H1 (cell line): ENCODE data around the gene NEDD4. TPM values are rescaled to one million over a fixed set of nuclear protein-coding genes. Genes with fewer than 3 reads are reported as not detected.

Experiments used
- CTCF ChIA-PET: fragments of 300-600 bp; sonication (Branson Sonifier 250); formaldehyde crosslinking; loops from one replicate; lab custom pipeline; 2021; ENCODE audit not compliant: partially characterized antibody; lab: Charles Lee
- POLR2A ChIA-PET: fragments of 300-600 bp; sonication (Branson Sonifier 250); formaldehyde crosslinking; loops from one replicate; lab custom pipeline; 2021; ENCODE audit warnings: inconsistent platforms; ENCODE audit not compliant: partially characterized antibody; lab: Charles Lee
- DNase-seq, 2 experiments: peaks; one replicate each; pipeline versions ENCODE4 v3.0.0 to v3.0.0-alpha.2; 2010 to 2022; ENCODE audit warnings: low spot score in 2 of 2, low read depth in 1 of 2, mixed read lengths in 1 of 2
- FAIRE-seq: peaks from 2 replicates; lab custom pipeline; 2011; peaks lifted over from hg19 to GRCh38; lab: Jason Lieb, UNC
- H2AFZ ChIP-seq: 2 replicates; pipeline ENCODE4 v1.8.1; 2012; ENCODE audit warnings: low read length, inconsistent platforms
- H2AK5ac ChIP-seq: 2 replicates; pipeline ENCODE4 v1.6.1; 2013; ENCODE audit warnings: low read depth, low read length
- H2BK120ac ChIP-seq: replicated peaks from 2 replicates; pipeline ENCODE3; 2013; ENCODE audit warnings: low read depth, low read length, inconsistent platforms
- H2BK12ac ChIP-seq: 2 replicates; pipeline ENCODE4 v1.6.1; 2013; ENCODE audit warnings: low read depth, low read length
- H2BK15ac ChIP-seq: 2 replicates; pipeline ENCODE4 v1.6.1; 2013; ENCODE audit warnings: low read length
- H2BK20ac ChIP-seq: 2 replicates; pipeline ENCODE4 v1.6.1; 2013; ENCODE audit warnings: low read length
- H2BK5ac ChIP-seq: 2 replicates; pipeline ENCODE4 v1.6.1; 2013; ENCODE audit warnings: low read depth, low read length
- H3K14ac ChIP-seq: 2 replicates; pipeline ENCODE4 v1.6.1; 2013; ENCODE audit warnings: inconsistent platforms; ENCODE audit not compliant: insufficient read length
- H3K18ac ChIP-seq: 2 replicates; pipeline ENCODE4 v1.6.1; 2013; ENCODE audit warnings: low read length; ENCODE audit errors: extremely low read depth
- H3K23ac ChIP-seq: 2 replicates; pipeline ENCODE4 v1.6.1; 2013; ENCODE audit warnings: inconsistent platforms; ENCODE audit not compliant: insufficient read length
- H3K23me2 ChIP-seq: 2 replicates; pipeline ENCODE4 v1.6.1; 2013; ENCODE audit warnings: low read depth, low read length
- H3K27ac ChIP-seq: 2 replicates; pipeline ENCODE4 v1.6.1; 2011; ENCODE audit warnings: low read depth, low read length, inconsistent platforms
- H3K27me3 ChIP-seq, 4 experiments: replicated peaks in 1 of 4; 1 replicate in 1 of 4; 2 replicates in 3 of 4; pipeline versions ENCODE4 v1.6.1 to v1.8.1; 2011 to 2013; ENCODE audit warnings: low read length in 3 of 4, mild to moderate bottlenecking in 3 of 4, inconsistent platforms in 2 of 4, mixed read lengths in 2 of 4, moderate library complexity in 1 of 4; ENCODE audit not compliant: control insufficient read depth in 3 of 4, insufficient read depth in 3 of 4; ENCODE audit errors: extremely low read depth in 1 of 4
- H3K36me3 ChIP-seq, 4 experiments: 2 replicates each; pipeline versions ENCODE4 v1.6.1 to v1.8.1; 2011 to 2013; ENCODE audit warnings: mild to moderate bottlenecking in 4 of 4, low read length in 3 of 4, moderate library complexity in 2 of 4, control low read depth in 1 of 4, inconsistent platforms in 1 of 4; ENCODE audit not compliant: insufficient read depth in 4 of 4, control insufficient read depth in 2 of 4
- H3K4ac ChIP-seq: replicated peaks from 2 replicates; pipeline ENCODE3; 2013; ENCODE audit warnings: low read length, low read depth, mixed read lengths, inconsistent platforms; ENCODE audit not compliant: insufficient read length
- H3K4me1 ChIP-seq, 4 experiments: replicated peaks in 1 of 4; 1 replicate in 1 of 4; 2 replicates in 3 of 4; pipeline versions ENCODE4 v1.6.1 to v1.8.1; 2011 to 2013; ENCODE audit warnings: low read length in 3 of 4, inconsistent platforms in 2 of 4, mixed read lengths in 1 of 4; ENCODE audit not compliant: insufficient read depth in 4 of 4, control insufficient read depth in 3 of 4
- H3K4me2 ChIP-seq, 2 experiments: 2 replicates each; pipeline versions ENCODE4 v1.6.1 to v1.8.1; 2011 to 2013; ENCODE audit warnings: low read depth in 2 of 2, low read length in 2 of 2, control low read depth in 1 of 2, inconsistent platforms in 1 of 2, mild to moderate bottlenecking in 1 of 2; ENCODE audit not compliant: insufficient read depth in 1 of 2
- H3K4me3 ChIP-seq, 4 experiments: fragments of 200-600, 300-600 bp in 1 of 4; sonication (generic), shearing (Covaris generic), sonication (Bioruptor Twin) in 1 of 4; 2 replicates each; pipeline versions ENCODE4 v1.5.1 to v1.8.1; 2011 to 2016; ENCODE audit warnings: low read length in 4 of 4, low read depth in 3 of 4, control low read depth in 2 of 4, inconsistent platforms in 2 of 4, mild to moderate bottlenecking in 2 of 4, mixed read lengths in 1 of 4, moderate library complexity in 1 of 4; ENCODE audit not compliant: insufficient read depth in 2 of 4; ENCODE audit errors: extremely low read depth in 1 of 4
- H3K56ac ChIP-seq: replicated peaks from 2 replicates; pipeline ENCODE3; 2013; ENCODE audit warnings: low read depth, mild to moderate bottlenecking, mixed read lengths, low read length, inconsistent platforms; ENCODE audit not compliant: insufficient read length
- H3K79me1 ChIP-seq: 2 replicates; pipeline ENCODE4 v1.6.1; 2013; ENCODE audit warnings: low read depth, low read length, control low read depth
- H3K79me2 ChIP-seq, 2 experiments: 2 replicates each; pipeline versions ENCODE4 v1.6.1 to v1.8.1; 2012 to 2013; ENCODE audit warnings: low read length in 2 of 2, mild to moderate bottlenecking in 2 of 2, inconsistent platforms in 1 of 2; ENCODE audit not compliant: insufficient read depth in 2 of 2, control insufficient read depth in 1 of 2
- H3K9ac ChIP-seq, 4 experiments: replicated peaks in 1 of 4; 1 replicate in 1 of 4; 2 replicates in 3 of 4; pipeline versions ENCODE4 v1.6.1 to v1.8.1; 2011 to 2013; ENCODE audit warnings: low read depth in 3 of 4, low read length in 3 of 4, control low read depth in 2 of 4, mild to moderate bottlenecking in 2 of 4, moderate library complexity in 2 of 4, inconsistent platforms in 1 of 4; ENCODE audit errors: extremely low read depth in 1 of 4
- H3K9me3 ChIP-seq, 2 experiments: 2 replicates each; pipeline versions ENCODE4 v1.6.1 to v1.8.1; 2012 to 2013; ENCODE audit warnings: mild to moderate bottlenecking in 2 of 2, moderate library complexity in 2 of 2, control low read depth in 1 of 2, inconsistent platforms in 1 of 2, low read depth in 1 of 2, low read length in 1 of 2, mixed read lengths in 1 of 2; ENCODE audit not compliant: insufficient read depth in 2 of 2
- H4K20me1 ChIP-seq, 2 experiments: replicated peaks in 1 of 2; 2 replicates each; pipeline versions ENCODE3 to v1.8.1; 2011 to 2013; ENCODE audit warnings: inconsistent platforms in 2 of 2, low read length in 2 of 2, mild to moderate bottlenecking in 1 of 2; ENCODE audit not compliant: insufficient read depth in 2 of 2, control insufficient read depth in 1 of 2
- H4K5ac ChIP-seq: 2 replicates; pipeline ENCODE4 v1.6.1; 2013; ENCODE audit warnings: low read length, low read depth, mixed read lengths, inconsistent platforms; ENCODE audit not compliant: insufficient read length
- H4K8ac ChIP-seq: 2 replicates; pipeline ENCODE4 v1.8.0; 2013; ENCODE audit warnings: mild to moderate bottlenecking, moderate library complexity, low read length, inconsistent platforms; ENCODE audit not compliant: insufficient read depth; ENCODE audit errors: extremely low read depth
- H4K91ac ChIP-seq: replicated peaks from 2 replicates; pipeline ENCODE3; 2013; ENCODE audit warnings: low read length, mixed read lengths, inconsistent platforms; ENCODE audit not compliant: insufficient read length
- CEBPB ChIP-seq: IDR thresholded peaks from 2 replicates; pipeline ENCODE4 v1.6.1; 2012; ENCODE audit warnings: low read depth, low read length
- CHD1 ChIP-seq: IDR thresholded peaks from 2 replicates; pipeline ENCODE4 v1.6.1; 2012; ENCODE audit warnings: low read depth, low read length, improper control_type of control experiment
- CHD2 ChIP-seq: IDR thresholded peaks from 2 replicates; pipeline ENCODE4 v1.6.1; 2012; ENCODE audit warnings: low read length, improper control_type of control experiment
- EP300 ChIP-seq, 2 experiments: IDR thresholded peaks; 1 replicate in 1 of 2; 2 replicates in 1 of 2; pipeline ENCODE4 v1.6.1; 2011 to 2012; ENCODE audit warnings: low read depth in 2 of 2, low read length in 2 of 2, mild to moderate bottlenecking in 2 of 2, borderline replicate concordance in 1 of 2, inconsistent platforms in 1 of 2, moderate library complexity in 1 of 2
- GTF2F1 ChIP-seq: IDR thresholded peaks from 2 replicates; pipeline ENCODE4 v1.6.1; 2012; ENCODE audit warnings: low read depth, low read length, improper control_type of control experiment, borderline replicate concordance
- HDAC2 ChIP-seq, 2 experiments: fragments of 300-600 bp in 1 of 2; sonication (generic) in 1 of 2; IDR thresholded peaks; 2 replicates each; pipeline ENCODE4 v1.6.1; 2011 to 2012; ENCODE audit warnings: low read depth in 2 of 2, low read length in 2 of 2, mild to moderate bottlenecking in 2 of 2, moderate library complexity in 2 of 2, borderline replicate concordance in 1 of 2, inconsistent platforms in 1 of 2
- JUN ChIP-seq: IDR thresholded peaks from 2 replicates; pipeline ENCODE4 v1.6.1; 2011; ENCODE audit warnings: low read depth, mild to moderate bottlenecking, improper control_type of control experiment, low read length
- NANOG ChIP-seq: IDR thresholded peaks from 2 replicates; pipeline ENCODE4 v1.6.1; 2011; ENCODE audit warnings: low read length, low read depth, mild to moderate bottlenecking, inconsistent platforms; ENCODE audit not compliant: insufficient read depth, poor library complexity, severe bottlenecking
- POLR2AphosphoS5 ChIP-seq: IDR thresholded peaks from 2 replicates; pipeline ENCODE4 v1.6.1; 2011; ENCODE audit warnings: low read depth, low read length
- POU5F1 ChIP-seq: IDR thresholded peaks from 2 replicates; pipeline ENCODE4 v1.6.1; 2011; ENCODE audit warnings: low read depth, mild to moderate bottlenecking, low read length, moderate library complexity
- RFX5 ChIP-seq: IDR thresholded peaks from 2 replicates; pipeline ENCODE4 v1.6.1; 2011; ENCODE audit warnings: low read depth, low read length, improper control_type of control experiment, borderline replicate concordance
- WGBS, 2 experiments: shearing (Covaris generic) in 1 of 2; methylation state at CpG; one replicate each; pipeline versions ENCODE4 v1.1.6 to v1.1.7; 2013 to 2015; ENCODE audit warnings: low lambda C conversion rate in 2 of 2, mixed read lengths in 2 of 2, inconsistent platforms in 1 of 2, low coverage in 1 of 2, missing lambda C conversion rate in 1 of 2; ENCODE audit not compliant: insufficient replicate concordance in 2 of 2, insufficient coverage in 1 of 2, insufficient read length in 1 of 2; ENCODE audit errors: extremely low coverage in 1 of 2, missing lambda C conversion rate in 1 of 2; 5-methylcytosine and 5-hydroxymethylcytosine counted together
- polyA plus RNA-seq, 7 experiments: library from polyadenylated mRNA; depleted of rRNA in 3 of 7; stranded (reverse) in 5 of 7; unstranded in 2 of 7; fragments of >200 nt in 5 of 7; fragments of 200-250 nt in 2 of 7; gene quantifications; 1 replicate in 5 of 7; 2 replicates in 1 of 7; 4 replicates in 1 of 7; pipeline versions ENCODE4 v1.2.1 to v1.2.3, GENCODE V29; 2011 to 2013; ENCODE audit warnings: missing spikeins in 2 of 7, mixed read lengths in 2 of 7
- total RNA-seq: library from RNA; stranded (reverse); fragmentation: NEBNext Ultra II Directional; extraction: Animal tissue kit (Norgen Biotek cat#: 25700); gene quantifications from 2 replicates; pipeline ENCODE4 v1.2.1, GENCODE V29; 2021
- TF ChIP-seq, protein P1 (sequence below): IDR thresholded peaks from 2 replicates; pipeline ENCODE4 v1.6.1; 2012; ENCODE audit warnings: low read length, inconsistent platforms

Gene NEDD4
- total and polyA plus RNA-seq, 2 of the 8 experiments (the other 6 are each of a cell fraction or from before 2014, with no cell fraction given): 0.95 to 3.9 TPM

DNA sequence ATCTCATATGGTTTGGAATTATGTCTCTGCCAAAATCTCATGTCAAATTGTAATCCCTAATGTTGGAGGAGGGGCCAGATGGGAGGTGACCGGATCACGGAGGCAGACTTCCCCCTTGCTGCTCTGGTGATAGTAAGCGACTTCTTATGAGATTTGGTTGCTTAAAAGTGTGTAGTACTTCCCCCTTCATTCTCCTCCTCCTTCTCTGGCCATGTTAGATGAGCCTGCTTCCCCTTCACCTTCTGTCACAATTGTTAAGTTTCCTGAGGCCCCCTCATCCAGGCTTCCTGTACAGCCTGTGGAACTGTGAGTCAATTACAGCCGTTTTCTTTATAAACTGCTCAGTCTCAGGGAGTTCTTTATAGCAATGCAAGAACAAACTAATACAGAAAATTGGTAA is 51.1 kb downstream of the NEDD4 start:
- no peak overlapping the region for H4K8ac ChIP-seq
- no peak overlapping the region for H3K27ac ChIP-seq
- POLR2A ChIA-PET: no interaction called here
- H4K91ac ChIP-seq: no peak overlapping the region
- CTCF ChIA-PET: no interaction called here
- DNase-seq (no peak), FAIRE-seq (no peak)
- H3K36me3 ChIP-seq: no peaks in the 10 kb centered on the region
- no peak overlapping the region for H2AFZ ChIP-seq
- H3K18ac ChIP-seq: no peak overlapping the region
- H3K27me3 ChIP-seq: no peaks in the 10 kb centered on the region
- H3K4ac ChIP-seq: no peak overlapping the region
- H3K56ac ChIP-seq: no peak overlapping the region
- 95% methylated on average over 4 of the region's 4 CpGs; no CpG with 5 or more reads in 1 of the 2 experiments for WGBS, 2 experiments
- H3K4me3 ChIP-seq: no peak overlapping the region
- H3K23me2 ChIP-seq: no peaks in the 10 kb centered on the region; the same call in 1 of the 2 replicates
- H3K79me1 ChIP-seq: no peaks in the 10 kb centered on the region
- H3K4me1 ChIP-seq: no peaks in the 10 kb centered on the region
- H2BK5ac ChIP-seq: no peak overlapping the region
- no peak overlapping the region for H2AK5ac ChIP-seq
- H3K14ac ChIP-seq: no peak overlapping the region
- H4K5ac ChIP-seq: no peak overlapping the region
- H2BK20ac ChIP-seq: no peak overlapping the region
- H3K23ac ChIP-seq: no peak overlapping the region
- H3K4me2 ChIP-seq: no peak overlapping the region
- H2BK120ac ChIP-seq: no peak overlapping the region
- no peaks in the 10 kb centered on the region for H3K79me2 ChIP-seq
- H3K9ac ChIP-seq: no peak overlapping the region
- no peak overlapping the region for H2BK12ac ChIP-seq
- no peak overlapping the region for H2BK15ac ChIP-seq
- no peaks in the 10 kb centered on the region for H4K20me1 ChIP-seq
- H3K9me3 ChIP-seq: 0 out of 4 replicates have a peak, but pooled peaks cover 0 to 8% of the 10 kb centered on the region in 2 experiments
- TF ChIP-seq, protein P1, sequence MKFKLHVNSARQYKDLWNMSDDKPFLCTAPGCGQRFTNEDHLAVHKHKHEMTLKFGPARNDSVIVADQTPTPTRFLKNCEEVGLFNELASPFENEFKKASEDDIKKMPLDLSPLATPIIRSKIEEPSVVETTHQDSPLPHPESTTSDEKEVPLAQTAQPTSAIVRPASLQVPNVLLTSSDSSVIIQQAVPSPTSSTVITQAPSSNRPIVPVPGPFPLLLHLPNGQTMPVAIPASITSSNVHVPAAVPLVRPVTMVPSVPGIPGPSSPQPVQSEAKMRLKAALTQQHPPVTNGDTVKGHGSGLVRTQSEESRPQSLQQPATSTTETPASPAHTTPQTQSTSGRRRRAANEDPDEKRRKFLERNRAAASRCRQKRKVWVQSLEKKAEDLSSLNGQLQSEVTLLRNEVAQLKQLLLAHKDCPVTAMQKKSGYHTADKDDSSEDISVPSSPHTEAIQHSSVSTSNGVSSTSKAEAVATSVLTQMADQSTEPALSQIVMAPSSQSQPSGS: no peak
- TF ChIP-seq CHD2 (no peak), JUN (no peak), CHD1 (no peak), POU5F1 (no peak), RFX5 (no peak), GTF2F1 (no peak), EP300 (IDR thresholded peaks at IDR 0.05; ENCODE audit: borderline replicate concordance in 1 of 2, low read depth in 2 of 2, low read length in 2 of 2) (no peak), CEBPB (no peak), NANOG (no peak), POLR2AphosphoS5 (no peak), HDAC2 (IDR thresholded peaks at IDR 0.05; ENCODE audit: borderline replicate concordance in 1 of 2, low read depth in 2 of 2, low read length in 2 of 2) (no peak)
